CD4-positive, alpha-beta T cell treated with Interleukin-15 for 1 hour (primary cell): ENCODE results near the gene HDAC4.
"Not testable (repeated sequence)": the region's sequence is repeated elsewhere in the genome, so short reads cannot be mapped to it uniquely, and the experiment has no call there.

ENCODE experiments used
- DNase-seq: peaks from one replicate; pipeline ENCODE4 v3.0.0-alpha.2; 2020

The HDAC4 gene

GRCh38 chr2:239400596-239401066 lies at the start of gene HDAC4:
HDAC4 (minus strand) TSS chr2:239401020; CDS start chr2:239352699, 48,321 bp downstream.
- no peak for DNase-seq

DNA sequence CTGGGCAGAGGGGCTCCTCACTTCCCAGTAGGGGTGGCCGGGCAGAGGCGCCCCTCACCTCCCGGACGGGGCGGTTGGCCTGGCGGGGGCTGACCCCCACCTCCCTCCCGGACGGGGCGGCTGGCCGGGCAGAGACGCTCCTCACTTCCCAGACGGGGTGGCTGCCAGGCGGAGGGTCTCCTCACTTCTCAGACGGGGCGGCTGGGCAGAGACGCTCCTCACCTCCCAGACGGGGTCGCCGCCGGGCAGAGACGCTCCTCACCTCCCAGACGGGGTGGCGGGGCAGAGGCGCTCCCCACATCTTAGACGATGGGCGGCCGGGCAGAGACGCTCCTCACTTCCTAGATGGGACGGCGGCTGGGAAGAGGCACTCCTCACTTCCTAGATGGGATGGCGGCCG lies 48.6 kb upstream of the HDAC4 start:
- DNase-seq: not testable (repeated sequence)

DNA sequence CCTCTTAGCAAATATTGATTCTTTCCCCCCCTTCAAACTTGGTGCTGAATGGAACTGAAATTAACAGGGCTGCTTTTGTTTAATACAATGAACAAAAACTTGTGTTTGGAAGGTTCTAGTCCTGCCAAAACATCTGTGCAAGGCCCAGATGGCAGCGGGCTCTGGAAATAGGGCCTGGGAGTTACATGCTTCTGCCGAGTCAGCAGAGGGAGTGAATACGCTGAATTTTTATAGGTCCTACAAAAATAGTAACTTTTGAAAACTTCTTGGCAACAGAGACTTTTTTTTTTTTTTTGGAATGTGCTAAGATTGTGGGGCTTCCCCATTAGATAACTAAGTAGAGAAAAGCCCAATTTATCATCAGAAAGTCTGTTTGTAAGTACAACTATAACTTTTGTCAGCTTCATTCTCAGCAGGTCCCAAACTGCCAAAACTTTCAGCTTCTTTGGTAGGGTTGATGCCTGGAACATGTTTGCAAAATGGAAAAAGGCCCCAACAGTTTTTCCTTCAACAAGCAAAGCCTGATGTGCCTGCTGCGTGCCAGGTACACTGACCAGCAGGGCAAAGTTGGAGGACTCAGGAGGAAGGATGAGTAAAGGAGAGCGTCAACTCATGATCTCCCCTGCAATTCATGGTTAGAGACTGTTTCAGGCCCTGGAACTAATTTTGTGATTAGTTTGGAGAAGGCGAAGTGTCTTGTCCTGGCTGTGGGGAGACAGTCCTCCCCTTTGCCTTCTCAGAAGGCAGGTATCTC lies 45.1 kb upstream of the HDAC4 start:
- DNase-seq: no peak

GRCh38 chr2:239444626-239445577 lies 44.1 kb upstream of the HDAC4 start:
- DNase-seq: no peak

- no peak for DNase-seq
Measured at GRCh38 chr2:239443666-239444567, 43.1 kb upstream of the HDAC4 start.

DNA sequence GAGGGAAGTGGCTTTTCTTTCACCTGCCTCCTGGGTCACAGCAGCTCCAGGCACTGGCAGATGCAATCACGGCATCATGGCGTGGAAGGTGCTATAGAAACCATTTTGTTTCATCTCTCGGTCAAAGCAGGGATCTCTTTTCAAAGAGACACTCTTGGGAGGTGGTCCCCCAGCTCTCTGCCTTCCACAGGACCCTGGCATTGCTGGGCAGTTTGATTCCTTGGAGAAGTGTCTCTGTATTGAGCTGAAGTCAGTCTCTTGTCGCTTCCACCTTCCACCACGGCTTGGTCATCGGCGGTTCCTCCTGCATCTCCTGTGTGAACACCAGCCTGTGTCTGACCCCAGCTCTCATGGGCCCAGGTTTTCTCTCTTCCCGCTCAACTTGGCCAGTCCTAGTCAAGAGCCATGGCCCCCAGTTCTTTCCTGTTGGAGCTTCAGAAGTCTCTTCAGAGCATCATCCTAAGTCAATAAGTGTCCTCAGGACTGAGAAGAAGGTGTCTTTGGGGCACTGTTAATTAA lies 42.3 kb upstream of the HDAC4 start:
- DNase-seq: no peak

GRCh38 chr2:239442192-239442591 lies 41.4 kb upstream of the HDAC4 start:
- no peak for DNase-seq

- DNase-seq: no peak
Measured at GRCh38 chr2:239441261-239442078, 40.6 kb upstream of the HDAC4 start.

DNA sequence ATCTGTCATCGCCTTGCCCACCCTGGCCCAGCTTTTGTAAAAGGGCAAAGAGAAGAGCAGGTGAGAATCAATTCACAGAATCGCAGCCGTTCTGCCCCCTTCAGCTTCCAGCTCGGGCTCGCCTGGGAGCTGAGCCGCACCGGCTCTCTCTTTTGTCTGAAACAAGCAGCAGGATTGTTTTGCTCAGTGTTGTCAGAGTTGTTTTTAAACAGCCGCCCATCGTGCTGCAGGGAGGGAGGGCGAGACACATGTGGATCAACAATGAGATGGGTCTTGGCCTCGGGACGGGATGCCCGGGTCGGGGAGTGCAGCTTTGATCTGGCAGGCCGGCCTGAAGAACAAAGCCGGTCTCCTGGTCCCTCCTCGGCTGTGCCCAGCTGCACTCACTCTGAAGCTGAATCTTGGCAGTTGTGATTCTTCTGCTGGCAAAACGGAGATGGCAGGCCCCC lies 39.7 kb upstream of the HDAC4 start:
- DNase-seq: no peak

GRCh38 chr2:239439754-239440315 lies 39.0 kb upstream of the HDAC4 start:
- DNase-seq: no peak

DNA sequence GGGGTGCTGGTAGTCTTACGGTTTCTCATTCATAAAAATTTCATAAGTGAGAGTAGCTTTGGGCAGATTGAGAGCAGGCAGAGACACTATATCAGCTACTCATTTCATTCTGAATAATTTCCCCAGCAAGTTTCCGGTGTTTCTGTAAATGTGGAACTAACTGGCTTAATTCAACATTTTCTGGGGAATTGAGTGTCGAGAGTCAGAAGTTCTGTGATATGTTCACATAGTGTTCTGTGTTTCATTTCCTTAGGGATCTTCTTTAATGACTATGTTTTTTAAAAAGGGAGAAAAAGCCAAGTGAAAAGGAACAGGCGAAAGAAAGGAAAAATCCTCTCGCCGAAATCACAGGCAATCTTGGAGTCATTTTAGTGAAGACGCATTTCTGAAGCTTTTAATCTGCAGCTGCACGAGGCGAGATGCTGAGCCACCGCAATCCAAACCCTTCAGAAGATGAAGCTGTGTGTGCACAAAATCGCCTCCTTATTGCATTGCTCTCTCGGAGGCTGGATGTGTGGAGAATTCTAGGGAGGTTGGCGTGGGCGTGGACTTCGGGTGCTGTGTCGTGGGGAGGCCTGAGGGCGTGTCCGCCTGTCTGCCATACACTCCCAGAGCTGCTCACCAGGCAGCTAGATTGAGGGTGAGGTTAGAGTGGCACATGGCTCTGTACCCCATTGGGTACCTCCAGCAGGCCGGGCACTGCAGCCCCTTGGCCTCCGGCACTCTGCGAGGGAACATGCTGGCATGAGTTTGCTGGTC lies 38.4 kb upstream of the HDAC4 start:
- DNase-seq: no peak

- no peak for DNase-seq
Measured at GRCh38 chr2:239438368-239438767, 37.5 kb upstream of the HDAC4 start.

- no peak for DNase-seq
Measured at GRCh38 chr2:239436669-239437335, 36.0 kb upstream of the HDAC4 start.

GRCh38 chr2:239436076-239436475 lies 35.3 kb upstream of the HDAC4 start:
- DNase-seq: no peak

- no peak for DNase-seq
Measured at GRCh38 chr2:239433777-239434403, 33.1 kb upstream of the HDAC4 start.

GRCh38 chr2:239432174-239432573 lies 31.4 kb upstream of the HDAC4 start:
- no peak for DNase-seq

DNA sequence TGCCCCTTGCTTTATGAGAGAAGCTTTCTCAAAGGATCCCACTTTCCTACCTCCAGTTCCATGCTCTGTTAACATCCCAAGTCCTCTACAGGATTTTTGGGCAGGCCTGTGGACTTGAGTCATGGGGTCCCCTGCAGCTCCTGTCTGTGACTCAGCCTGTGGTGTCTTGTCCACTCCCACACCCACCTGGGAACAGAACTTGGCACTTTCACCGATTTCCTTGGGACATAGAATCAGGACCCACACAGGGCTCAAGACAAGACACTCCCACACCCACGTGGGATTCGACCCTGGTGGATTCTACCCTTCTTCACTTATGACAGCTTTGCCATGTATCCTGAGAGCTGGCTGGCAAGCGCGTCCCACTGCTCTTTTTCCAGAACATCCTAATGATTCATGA lies 30.7 kb upstream of the HDAC4 start:
- DNase-seq: no peak

DNA sequence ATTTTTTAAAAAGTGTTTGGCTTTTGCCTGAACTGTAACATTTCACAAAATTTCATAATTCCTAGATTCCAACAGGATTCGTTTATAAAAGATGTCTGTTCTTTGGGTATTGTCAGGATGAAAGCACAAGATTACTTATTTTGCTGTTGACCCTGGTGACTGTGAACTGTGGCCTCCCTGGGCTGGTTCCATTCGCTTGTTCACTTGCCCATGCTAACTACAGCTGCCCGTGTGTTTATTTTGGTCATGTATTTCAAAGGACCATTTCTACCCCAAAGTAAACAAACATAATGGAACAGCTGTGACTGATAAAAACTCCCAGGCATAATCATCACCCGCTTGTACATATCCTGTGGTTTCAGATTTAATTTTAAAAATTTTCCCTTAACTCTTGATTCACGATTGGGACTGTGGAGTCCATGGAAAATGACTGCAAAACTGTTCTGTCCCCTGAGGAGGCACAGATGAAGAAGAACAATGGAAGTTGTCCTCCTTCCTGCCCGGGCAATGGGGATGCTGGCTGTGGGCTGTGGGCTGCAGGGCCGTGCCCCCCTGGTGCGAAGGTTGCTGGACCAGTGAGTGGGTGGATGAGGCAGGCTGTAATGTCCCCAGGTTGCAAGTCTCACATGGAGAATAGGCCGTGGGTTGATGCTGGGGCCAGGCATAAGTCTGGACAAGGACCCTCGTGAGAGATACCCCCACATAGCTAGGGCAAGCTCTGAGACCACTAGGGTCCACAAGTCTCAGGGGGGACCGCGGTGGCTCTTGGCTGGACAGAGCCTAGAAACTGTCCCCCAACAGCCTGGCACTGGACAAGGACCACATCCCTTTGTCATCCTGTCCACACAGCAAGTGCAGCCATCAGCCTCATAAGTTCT lies 28.9 kb upstream of the HDAC4 start:
- DNase-seq: no peak
